ENCODE measurements around the gene CD68.

GRCh38 chr17:7559320-7560171 is 19.9 kb upstream of the CD68 start:
- TF ChIP-seq POLR2A (IDR thresholded peaks at IDR 0.05) = no peak
- no peak for TF ChIP-seq CTCF (IDR thresholded peaks at IDR 0.05)
